HepG2 (cell line): ENCODE measurements around the gene PPP1R1B. TPM values are rescaled to one million over a fixed set of nuclear protein-coding genes. Genes with fewer than 3 reads are reported as not detected.

Source experiments
- DPF2 ChIP-seq: sonication (generic); formaldehyde crosslinking; IDR thresholded peaks from 2 replicates; pipeline ENCODE4 v1.4.0; 2020; ENCODE audit warnings: mild to moderate bottlenecking, low read depth, missing genetic modification reagents, borderline replicate concordance
- DZIP1 ChIP-seq: sonication (generic); formaldehyde crosslinking; IDR thresholded peaks from 2 replicates; pipeline ENCODE4 v1.5.0; 2020; ENCODE audit warnings: mild to moderate bottlenecking, missing genetic modification reagents
- FOXA1 ChIP-seq, 2 experiments: fragments of 450-650 bp in 1 of 2; sonication (generic) in 1 of 2; formaldehyde crosslinking in 1 of 2; IDR thresholded peaks; 2 replicates each; pipeline versions ENCODE4 v1.4.0 to v1.6.1; 2016 to 2020; ENCODE audit warnings: missing genetic modification reagents in 1 of 2
- FOXJ3 ChIP-seq: sonication (generic); formaldehyde crosslinking; IDR thresholded peaks from 2 replicates; pipeline ENCODE4 v1.4.0; 2020; ENCODE audit warnings: missing genetic modification reagents, mild to moderate bottlenecking, borderline replicate concordance
- FOXK1 ChIP-seq: sonication (generic); formaldehyde crosslinking; IDR thresholded peaks from 2 replicates; pipeline ENCODE4 v1.4.0; 2020; ENCODE audit warnings: low read depth, missing genetic modification reagents, borderline replicate concordance
- GLMP ChIP-seq: sonication (generic); formaldehyde crosslinking; IDR thresholded peaks from 2 replicates; pipeline ENCODE4 v1.9.0; 2021; ENCODE audit warnings: missing genetic modification reagents, mild to moderate bottlenecking, borderline replicate concordance
- KAT7 ChIP-seq: IDR thresholded peaks from 2 replicates; pipeline ENCODE4 v1.6.1; 2018; ENCODE audit warnings: borderline replicate concordance, missing compliant biosample characterization
- TEAD2 ChIP-seq: sonication (generic); formaldehyde crosslinking; IDR thresholded peaks from 2 replicates; pipeline ENCODE4 v1.9.0; 2021; ENCODE audit warnings: missing genetic modification reagents
- ZC3H13 ChIP-seq: sonication (generic); formaldehyde crosslinking; IDR thresholded peaks from 2 replicates; pipeline ENCODE4 v1.8.1; 2023; ENCODE audit warnings: mild to moderate bottlenecking, missing genetic modification reagents, moderate library complexity
- ZC3H4 ChIP-seq: sonication (generic); formaldehyde crosslinking; IDR thresholded peaks from 2 replicates; pipeline ENCODE4 v1.4.0; 2020; ENCODE audit warnings: missing genetic modification reagents, borderline replicate concordance
- ZFP90 ChIP-seq: sonication (generic); formaldehyde crosslinking; IDR thresholded peaks from 2 replicates; pipeline ENCODE4 v1.8.0; 2022; ENCODE audit warnings: missing genetic modification reagents, mild to moderate bottlenecking, inconsistent platforms, borderline replicate concordance
- ZNF10 ChIP-seq: sonication (generic); formaldehyde crosslinking; IDR thresholded peaks from 2 replicates; pipeline ENCODE4 v1.4.0; 2020; ENCODE audit warnings: mild to moderate bottlenecking, low read depth, missing genetic modification reagents, borderline replicate concordance
- ZNF160 ChIP-seq: sonication (generic); formaldehyde crosslinking; IDR thresholded peaks from 2 replicates; pipeline ENCODE4 v1.8.0; 2022; ENCODE audit warnings: mild to moderate bottlenecking, inconsistent platforms, missing genetic modification reagents
- ZNF230 ChIP-seq: sonication (generic); formaldehyde crosslinking; IDR thresholded peaks from 2 replicates; pipeline ENCODE4 v1.4.0; 2020; ENCODE audit warnings: mild to moderate bottlenecking, missing genetic modification reagents
- ZNF24 ChIP-seq: fragments of 450-650 bp; IDR thresholded peaks from 2 replicates; pipeline ENCODE4 v1.6.1; 2017; ENCODE audit warnings: antibody characterized with exemption, mild to moderate bottlenecking
- ZNF282 ChIP-seq: fragments of 450-650 bp; IDR thresholded peaks from 2 replicates; pipeline ENCODE4 v1.6.1; 2018; ENCODE audit not compliant: partially characterized antibody
- ZNF430 ChIP-seq: sonication (generic); formaldehyde crosslinking; IDR thresholded peaks from 2 replicates; pipeline ENCODE4 v1.9.0; 2021; ENCODE audit warnings: mild to moderate bottlenecking, missing genetic modification reagents
- ZNF737 ChIP-seq: sonication (generic); formaldehyde crosslinking; IDR thresholded peaks from 2 replicates; pipeline ENCODE4 v1.5.0; 2020; ENCODE audit warnings: missing genetic modification reagents, mild to moderate bottlenecking, borderline replicate concordance
- ZNF761 ChIP-seq: sonication (generic); formaldehyde crosslinking; conservative IDR thresholded peaks from 2 replicates; pipeline ENCODE4 v1.4.0; 2020; ENCODE audit warnings: mild to moderate bottlenecking, missing genetic modification reagents
- ZNF775 ChIP-seq: sonication (generic); formaldehyde crosslinking; IDR thresholded peaks from 2 replicates; pipeline ENCODE4 v1.4.0; 2020; ENCODE audit warnings: missing genetic modification reagents, mild to moderate bottlenecking, moderate library complexity, borderline replicate concordance
- ZNF883 ChIP-seq: sonication (generic); formaldehyde crosslinking; IDR thresholded peaks from 2 replicates; pipeline ENCODE4 v1.5.1; 2020; ENCODE audit warnings: mild to moderate bottlenecking, missing genetic modification reagents; ENCODE audit errors: not compliant biosample characterization
- polyA plus RNA-seq, 8 experiments: library from polyadenylated mRNA; depleted of rRNA in 3 of 8; stranded (reverse) in 7 of 8; unstranded in 1 of 8; fragments of >200 nt; fragmentation: Illumina TruSeq in 4 of 8; extraction: Trizol in 4 of 8; gene quantifications; 2 replicates each; pipeline versions ENCODE4 v1.2.1 to v1.2.3, GENCODE V29; 2011 to 2016; ENCODE audit warnings: low read depth in 4 of 8, missing spikeins in 1 of 8, mixed read lengths in 1 of 8; ENCODE audit not compliant: insufficient read depth in 1 of 8
- total RNA-seq, 5 experiments: library from RNA; depleted of rRNA; stranded (reverse); fragments of >200 nt; fragmentation: Illumina TruSeq; extraction: Trizol; gene quantifications; 2 replicates each; pipeline ENCODE4 v1.2.3, GENCODE V29; 2016; ENCODE audit warnings: low read depth in 1 of 5
- TF ChIP-seq, protein P1 (sequence below): sonication (generic); formaldehyde crosslinking; IDR thresholded peaks from 2 replicates; pipeline ENCODE4 v1.5.0; 2020; ENCODE audit warnings: mild to moderate bottlenecking, missing genetic modification reagents, moderate library complexity

Gene PPP1R1B
- total and polyA plus RNA-seq, 2 of the 13 experiments (the other 11 are each of a cell fraction or from before 2014, with no cell fraction given) = 0.08 TPM; not detected in 1

- TF ChIP-seq KAT7 (no peak), ZNF883 (CRISPR knock-in tag) (peak; percentile 78), TEAD2 (CRISPR knock-in tag) (0 out of 2 replicates have a peak, but pooled peaks have one; percentile 50), FOXJ3 (CRISPR knock-in tag) (no peak), ZNF282 (no peak), ZNF10 (CRISPR knock-in tag) (no peak), ZNF230 (0 out of 2 replicates have a peak, but pooled peaks have one; percentile 81), ZNF160 (CRISPR knock-in tag) (0 out of 2 replicates have a peak, but pooled peaks have one; percentile 69), FOXK1 (0 out of 2 replicates have a peak, but pooled peaks have one; percentile 14), DPF2 (CRISPR knock-in tag) (peak; percentile 50; the same call in 1 of the 2 replicates), ZC3H4 (CRISPR knock-in tag) (no peak), GLMP (no peak), ZNF24 (no peak), ZC3H13 (CRISPR knock-in tag) (peak; percentile 60; the same call in 1 of the 2 replicates), DZIP1 (CRISPR knock-in tag) (no peak), ZFP90 (CRISPR knock-in tag) (peak; percentile 65; the same call in 1 of the 2 replicates), ZNF737 (no peak), ZNF761 (CRISPR knock-in tag) (0 out of 2 replicates have a peak, but pooled peaks have one; percentile 62), ZNF775 (CRISPR knock-in tag) (no peak), ZNF430 (CRISPR knock-in tag) (no peak), FOXA1 (IDR thresholded peaks at IDR 0.05) (no peak), FOXA1 (CRISPR knock-in tag; IDR thresholded peaks at IDR 0.05) (no peak)
- TF ChIP-seq, protein P1, sequence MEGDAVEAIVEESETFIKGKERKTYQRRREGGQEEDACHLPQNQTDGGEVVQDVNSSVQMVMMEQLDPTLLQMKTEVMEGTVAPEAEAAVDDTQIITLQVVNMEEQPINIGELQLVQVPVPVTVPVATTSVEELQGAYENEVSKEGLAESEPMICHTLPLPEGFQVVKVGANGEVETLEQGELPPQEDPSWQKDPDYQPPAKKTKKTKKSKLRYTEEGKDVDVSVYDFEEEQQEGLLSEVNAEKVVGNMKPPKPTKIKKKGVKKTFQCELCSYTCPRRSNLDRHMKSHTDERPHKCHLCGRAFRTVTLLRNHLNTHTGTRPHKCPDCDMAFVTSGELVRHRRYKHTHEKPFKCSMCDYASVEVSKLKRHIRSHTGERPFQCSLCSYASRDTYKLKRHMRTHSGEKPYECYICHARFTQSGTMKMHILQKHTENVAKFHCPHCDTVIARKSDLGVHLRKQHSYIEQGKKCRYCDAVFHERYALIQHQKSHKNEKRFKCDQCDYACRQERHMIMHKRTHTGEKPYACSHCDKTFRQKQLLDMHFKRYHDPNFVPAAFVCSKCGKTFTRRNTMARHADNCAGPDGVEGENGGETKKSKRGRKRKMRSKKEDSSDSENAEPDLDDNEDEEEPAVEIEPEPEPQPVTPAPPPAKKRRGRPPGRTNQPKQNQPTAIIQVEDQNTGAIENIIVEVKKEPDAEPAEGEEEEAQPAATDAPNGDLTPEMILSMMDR (CRISPR knock-in tag) = peak; percentile 96
Observed at GRCh38 chr17:39671651-39672521, 45.1 kb downstream of the PPP1R1B start (continued).
